Bronchial epithelial cell (primary cell): ENCODE data around the gene PAEP. TPM values are rescaled to one million over a fixed set of nuclear protein-coding genes. Genes with fewer than 3 reads are reported as not detected.

Experiments used
- DNase-seq: peaks from one replicate; pipeline ENCODE4 v3.0.0-alpha.2; 2010; ENCODE audit warnings: low read depth
- FAIRE-seq: peaks from 2 replicates; lab custom pipeline; 2011; peaks lifted over from hg19 to GRCh38; lab: Jason Lieb, UNC
- H3K27me3 ChIP-seq: 2 replicates; pipeline ENCODE4 v1.5.1; 2011; ENCODE audit warnings: low read length; ENCODE audit not compliant: control insufficient read depth, insufficient read depth
- H3K36me3 ChIP-seq: 2 replicates; pipeline ENCODE4 v1.5.1; 2011; ENCODE audit warnings: low read length; ENCODE audit not compliant: control insufficient read depth, insufficient read depth
- H3K4me3 ChIP-seq: 2 replicates; pipeline ENCODE4 v1.5.1; 2011; ENCODE audit warnings: mild to moderate bottlenecking, low read depth, low read length, control low read depth
- CTCF ChIP-seq: IDR thresholded peaks from 2 replicates; pipeline ENCODE4 v1.5.1; 2011; ENCODE audit warnings: mild to moderate bottlenecking, moderate library complexity, low read length, control low read depth, inconsistent platforms; ENCODE audit not compliant: insufficient read depth, severe bottlenecking
- total RNA-seq: library from RNA; depleted of rRNA; stranded (reverse); fragments of >200 nt; gene quantifications from 2 replicates; pipeline ENCODE4 v1.2.1, GENCODE V29; 2014

Gene PAEP
- total RNA-seq, 1 donor from 2014 or later = not detected

GRCh38 chr9:135521608-135522095 lies 39.9 kb upstream of the PAEP start:
- DNase-seq (no peak), FAIRE-seq (no peak)
- no peak for TF ChIP-seq CTCF
- H3K27me3 ChIP-seq = no peaks in the 10 kb centered on the region
- no peak overlapping the region for H3K4me3 ChIP-seq
- no peaks in the 10 kb centered on the region for H3K36me3 ChIP-seq

GRCh38 chr9:135522137-135522877 lies 39.2 kb upstream of the PAEP start:
- TF ChIP-seq CTCF = no peak
- Histone ChIP-seq H3K36me3 (no peaks in the 10 kb centered on the region), H3K4me3 (no peak overlapping the region), H3K27me3 (no peaks in the 10 kb centered on the region)
- FAIRE-seq = no peak
- no peak for DNase-seq

GRCh38 chr9:135522931-135523330 lies 38.6 kb upstream of the PAEP start:
- no peak for FAIRE-seq
- Histone ChIP-seq H3K27me3 (no peaks in the 10 kb centered on the region), H3K4me3 (no peak overlapping the region), H3K36me3 (no peaks in the 10 kb centered on the region)
- no peak for TF ChIP-seq CTCF
- DNase-seq = no peak

DNA sequence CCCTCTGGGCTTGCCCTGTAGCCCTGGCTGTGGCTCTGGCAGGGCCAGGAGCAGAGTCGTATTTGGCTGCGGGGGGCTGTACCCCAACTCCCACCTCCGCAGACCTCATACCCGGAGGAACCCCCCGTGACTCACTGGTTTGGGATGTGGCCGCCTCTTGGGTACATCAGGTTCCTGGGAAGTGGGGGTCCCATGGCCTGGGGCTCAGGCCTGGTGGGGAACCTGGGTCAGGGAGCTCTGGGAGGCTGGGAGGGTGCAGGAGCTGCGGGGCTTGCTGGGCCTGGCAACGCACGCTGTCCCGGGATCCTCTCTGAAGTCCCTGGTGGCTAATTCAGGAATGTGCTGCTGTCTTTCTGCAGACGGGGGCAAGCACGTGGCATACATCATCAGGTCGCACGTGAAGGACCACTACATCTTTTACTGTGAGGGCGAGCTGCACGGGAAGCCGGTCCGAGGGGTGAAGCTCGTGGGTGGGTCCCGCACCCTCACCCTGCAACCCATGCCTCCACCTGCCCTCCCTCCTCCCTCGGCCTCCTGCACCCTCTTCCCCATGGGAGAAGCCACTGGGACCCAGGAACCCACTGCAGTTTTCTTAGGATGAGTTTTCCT lies 37.9 kb upstream of the PAEP start:
- Histone ChIP-seq H3K36me3 (no peaks in the 10 kb centered on the region), H3K4me3 (no peak overlapping the region), H3K27me3 (no peaks in the 10 kb centered on the region)
- TF ChIP-seq CTCF = no peak
- FAIRE-seq = no peak
- no peak for DNase-seq

GRCh38 chr9:135524130-135524861 lies 37.3 kb upstream of the PAEP start:
- no peak for TF ChIP-seq CTCF
- DNase-seq (no peak), FAIRE-seq (no peak)
- H3K36me3 ChIP-seq = no peaks in the 10 kb centered on the region
- H3K4me3 ChIP-seq = no peak overlapping the region
- H3K27me3 ChIP-seq = no peaks in the 10 kb centered on the region
